ENCODE measurements around the gene NRG3. TPM values are rescaled to one million over a fixed set of nuclear protein-coding genes. Genes with fewer than 3 reads are reported as not detected.

NRG3 gene
- total RNA-seq, 6 experiments from 2014 or later: not detected

DNA sequence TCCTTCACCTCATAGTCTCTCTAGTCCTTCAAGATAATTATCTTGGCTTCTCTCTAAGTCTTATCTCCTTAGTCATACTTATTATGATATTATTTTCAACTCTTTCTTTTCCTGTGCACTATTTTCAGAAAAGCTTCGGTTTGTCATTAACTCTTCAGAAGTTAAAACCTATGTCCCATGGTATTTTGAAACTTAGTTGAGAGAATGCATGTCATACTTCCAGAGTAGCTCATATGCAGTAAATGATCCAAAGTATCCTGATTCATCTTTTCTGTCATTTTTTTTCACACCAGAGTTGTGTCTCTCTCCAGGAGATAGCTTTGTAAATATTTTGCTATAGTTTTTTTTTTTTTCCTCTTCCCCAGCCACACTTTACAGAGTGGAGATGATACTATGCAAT is 1008.6 kb downstream of the NRG3 start:
- peak; percentile 80 for DNase-seq
- H3K4me3 Mint-ChIP-seq: no peak overlapping the region
- H3K27ac Mint-ChIP-seq: peak overlapping the region; percentile 48; the same call in 1 of the 2 replicates
- H3K4me1 Mint-ChIP-seq (ENCODE audit: low read depth): peaks cover 41% of the 10 kb centered on the region
- TF ChIP-seq CTCF (IDR thresholded peaks at IDR 0.05): no peak
- H3K27me3 Mint-ChIP-seq (ENCODE audit: insufficient read depth): no peaks in the 10 kb centered on the region; the same call in 1 of the 2 replicates
- H3K9me3 Mint-ChIP-seq: no peaks in the 10 kb centered on the region
- no peaks in the 10 kb centered on the region for H3K36me3 Mint-ChIP-seq (ENCODE audit: low read depth)

DNA sequence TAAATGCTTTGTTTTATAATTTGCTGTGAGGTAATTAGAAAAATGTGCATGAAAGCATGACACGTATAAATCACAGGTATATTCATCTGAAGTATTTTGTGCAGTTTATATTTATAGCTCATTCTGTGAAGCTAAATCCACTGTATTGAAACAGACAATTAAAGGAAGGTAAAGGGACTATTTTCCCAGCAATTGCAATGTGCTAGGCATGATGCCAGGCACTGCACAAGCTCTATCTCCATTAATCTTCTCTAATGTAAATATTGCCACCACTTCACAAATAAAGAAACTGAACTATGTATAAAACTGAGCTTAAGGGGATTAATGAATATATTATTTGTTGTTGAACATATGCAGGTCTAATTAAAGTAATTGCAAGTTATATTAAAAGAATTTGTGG is 1012.5 kb downstream of the NRG3 start:
- no peak overlapping the region for H3K4me3 Mint-ChIP-seq

DNA sequence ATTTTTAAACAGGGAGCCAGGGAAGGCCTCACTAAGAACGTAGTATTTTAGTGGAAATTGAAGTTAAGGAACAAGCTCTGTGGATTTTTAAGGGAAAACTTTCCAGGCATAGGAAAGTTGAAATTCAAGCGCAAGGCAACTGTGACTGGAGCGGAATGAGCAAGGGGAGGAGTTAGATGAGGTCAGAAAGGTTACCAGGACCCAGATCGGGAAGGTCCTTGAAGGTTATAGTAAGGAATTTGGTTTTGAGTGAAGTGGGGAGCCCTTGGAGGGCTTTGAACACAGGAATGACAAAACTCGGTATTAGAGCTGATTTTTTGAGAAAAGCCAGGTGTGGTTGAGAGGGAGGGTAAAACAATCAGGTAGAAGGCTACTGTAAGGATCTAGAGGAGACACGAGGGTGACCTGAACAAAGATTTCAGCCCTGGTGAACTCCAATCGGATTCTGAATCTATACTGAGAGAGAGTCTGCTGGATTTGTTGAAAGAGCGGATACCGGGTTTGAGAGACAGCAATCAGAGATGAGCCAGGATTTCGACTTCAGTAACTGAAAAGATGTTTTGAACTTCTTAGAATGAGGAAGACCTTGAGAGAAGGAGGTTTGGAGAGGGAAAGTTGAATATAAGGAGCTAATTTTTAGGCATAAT is 1013.9 kb downstream of the NRG3 start:
- Mint-ChIP-seq H3K27ac (no peak overlapping the region), H3K4me3 (no peak overlapping the region), H3K4me1 (ENCODE audit: low read depth) (peaks cover 8% of the 10 kb centered on the region), H3K36me3 (ENCODE audit: low read depth) (no peaks in the 10 kb centered on the region), H3K9me3 (no peaks in the 10 kb centered on the region), H3K27me3 (ENCODE audit: insufficient read depth) (peaks cover 3% of the 10 kb centered on the region)
- no peak for TF ChIP-seq CTCF (IDR thresholded peaks at IDR 0.05)
- no peak for DNase-seq

More for the DNA sequence above, 1012.5 kb downstream of the NRG3 start:
- no peak for DNase-seq
- Mint-ChIP-seq H3K9me3 (no peaks in the 10 kb centered on the region), H3K4me1 (ENCODE audit: low read depth) (peaks cover 23% of the 10 kb centered on the region), H3K36me3 (ENCODE audit: low read depth) (no peaks in the 10 kb centered on the region), H3K27me3 (ENCODE audit: insufficient read depth) (peaks cover 3% of the 10 kb centered on the region), H3K27ac (no peak overlapping the region)
- no peak for TF ChIP-seq CTCF (IDR thresholded peaks at IDR 0.05)

- no peak for TF ChIP-seq CTCF (IDR thresholded peaks at IDR 0.05)
- Mint-ChIP-seq H3K4me1 (ENCODE audit: low read depth) (peaks cover under 1% of the 10 kb centered on the region; the same call in 1 of the 2 replicates), H3K27me3 (ENCODE audit: insufficient read depth) (peaks cover 3% of the 10 kb centered on the region), H3K9me3 (no peaks in the 10 kb centered on the region), H3K4me3 (no peak overlapping the region), H3K36me3 (ENCODE audit: low read depth) (0 out of 2 replicates have a peak, but pooled peaks cover 1% of the 10 kb centered on the region), H3K27ac (no peak overlapping the region)
- no peak for DNase-seq
These were observed 1014.7 kb downstream of the NRG3 start for GRCh38 chr10:82889728-82890127.

DNA sequence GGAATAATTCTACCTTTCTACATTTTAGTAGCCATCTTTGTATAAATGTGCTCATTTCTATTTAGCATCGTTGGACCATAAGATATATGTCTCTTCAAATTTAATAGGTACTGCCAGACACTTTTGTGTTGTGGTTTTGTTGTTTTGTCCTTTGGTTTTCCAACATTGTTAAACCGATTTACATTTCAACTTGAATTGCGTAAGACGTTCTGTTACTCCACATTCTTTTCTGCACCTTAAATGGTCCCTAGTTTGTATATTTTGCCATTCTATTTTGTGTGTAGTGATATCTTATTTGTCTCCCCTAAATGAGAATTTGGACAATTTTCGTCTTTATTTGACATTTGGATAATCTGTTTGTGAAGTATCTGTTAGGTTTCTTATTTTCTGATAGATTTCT is 1015.6 kb downstream of the NRG3 start:
- Mint-ChIP-seq H3K27ac (no peak overlapping the region), H3K4me3 (no peak overlapping the region), H3K9me3 (no peaks in the 10 kb centered on the region), H3K36me3 (ENCODE audit: low read depth) (0 out of 2 replicates have a peak, but pooled peaks cover 4% of the 10 kb centered on the region), H3K27me3 (ENCODE audit: insufficient read depth) (peaks cover 3% of the 10 kb centered on the region), H3K4me1 (ENCODE audit: low read depth) (no peaks in the 10 kb centered on the region; the same call in 1 of the 2 replicates)
- no peak for DNase-seq
- no peak for TF ChIP-seq CTCF (IDR thresholded peaks at IDR 0.05)

Measured in HFFc6 (cell line).